Measurements from ENCODE around the gene ENTPD6.

The ENTPD6 gene

GRCh38 chr20:25221592-25222460 is 26.3 kb downstream of the ENTPD6 start:
- no peak for DNase-seq (ENCODE audit: extremely low read depth, low read depth)
- no peak for TF ChIP-seq CTCF (IDR thresholded peaks at IDR 0.05; ENCODE audit: low read depth, low read length)

GRCh38 chr20:25222461-25223178 is 27.1 kb downstream of the ENTPD6 start:
- TF ChIP-seq CTCF (IDR thresholded peaks at IDR 0.05; ENCODE audit: low read depth, low read length): no peak
- DNase-seq (ENCODE audit: extremely low read depth, low read depth): no peak

DNA sequence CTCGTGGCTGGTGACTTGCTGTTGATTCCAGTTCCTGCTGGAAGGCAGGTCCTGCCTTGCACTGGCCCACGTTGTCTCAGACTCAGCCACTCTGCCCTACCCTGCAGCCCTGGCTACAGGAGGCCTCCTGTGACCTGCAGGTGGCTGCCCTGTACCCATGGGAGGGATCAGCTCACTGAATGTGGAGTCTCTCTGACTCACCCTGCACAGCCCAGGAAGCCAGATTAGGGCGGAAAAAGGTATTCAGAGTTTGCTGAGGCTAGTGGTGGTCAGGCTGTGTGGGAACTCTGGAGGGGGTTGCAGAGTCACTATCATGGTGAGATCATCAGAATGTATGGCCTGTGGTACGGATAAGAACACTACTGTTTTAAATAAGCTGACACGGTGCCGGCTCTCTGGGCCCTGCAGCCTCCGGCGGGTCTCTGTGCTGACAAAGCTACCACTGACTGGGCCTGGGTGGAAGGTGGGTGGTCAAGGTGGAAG is 27.7 kb downstream of the ENTPD6 start:
- peak; percentile 18 for DNase-seq (ENCODE audit: extremely low read depth, low read depth)

DNA sequence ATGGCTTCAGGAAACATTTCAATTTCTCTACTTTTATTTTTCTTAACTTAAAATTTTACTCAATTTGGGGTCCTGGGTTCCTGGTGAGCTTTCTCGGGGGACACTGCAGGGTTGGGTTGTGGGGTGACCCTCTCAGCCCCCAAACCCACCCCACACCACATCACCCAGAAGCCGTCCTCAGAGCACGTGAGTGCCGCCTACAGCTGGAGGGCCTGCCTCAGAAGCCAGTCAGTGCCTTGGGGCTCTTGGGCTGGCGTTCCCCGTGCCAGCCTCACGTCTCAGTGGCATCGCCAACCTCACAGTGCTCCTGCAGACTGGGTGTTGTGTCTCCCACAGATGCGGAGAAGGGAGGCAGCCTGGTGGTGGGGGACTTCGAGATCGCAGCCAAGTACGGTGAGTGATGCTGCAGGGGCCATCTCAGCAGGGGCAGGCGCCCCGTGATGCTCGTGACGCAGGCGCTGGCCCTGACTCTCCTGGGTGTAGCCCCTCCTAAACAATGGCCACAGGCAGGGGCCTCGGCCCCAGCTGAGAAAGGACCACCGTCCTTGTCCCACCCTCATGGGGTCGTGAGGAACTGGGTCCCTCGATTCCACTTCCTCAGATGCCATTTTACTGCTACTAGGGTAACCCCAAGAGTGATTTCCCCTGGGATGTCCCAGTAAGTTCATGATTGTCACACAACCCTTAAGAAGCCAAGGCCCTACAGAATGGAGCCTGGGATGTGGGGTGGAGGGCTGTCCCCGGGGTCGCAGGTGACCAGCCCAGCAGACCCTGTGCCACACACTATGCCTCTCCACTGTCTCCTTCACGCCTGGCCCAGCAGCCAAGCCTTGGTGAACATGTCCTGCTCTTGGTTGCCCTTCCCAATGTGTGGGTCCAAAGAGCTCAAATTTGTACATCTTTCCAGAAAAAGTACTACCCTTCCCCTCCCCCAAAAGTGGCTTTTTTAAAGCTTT is 28.5 kb downstream of the ENTPD6 start:
- no peak for TF ChIP-seq CTCF (IDR thresholded peaks at IDR 0.05; ENCODE audit: low read depth, low read length)
- DNase-seq (ENCODE audit: extremely low read depth, low read depth): no peak

More for the DNA sequence above, 27.7 kb downstream of the ENTPD6 start:
- peak; percentile 16 for TF ChIP-seq CTCF (IDR thresholded peaks at IDR 0.05; ENCODE audit: low read depth, low read length)

- no peak for TF ChIP-seq CTCF (IDR thresholded peaks at IDR 0.05; ENCODE audit: low read depth, low read length)
- no peak for DNase-seq (ENCODE audit: extremely low read depth, low read depth)
Observed at GRCh38 chr20:25224941-25225340, 29.4 kb downstream of the ENTPD6 start.

GRCh38 chr20:25225642-25226432 is 30.3 kb downstream of the ENTPD6 start:
- no peak for TF ChIP-seq CTCF (IDR thresholded peaks at IDR 0.05; ENCODE audit: low read depth, low read length)
- DNase-seq (ENCODE audit: extremely low read depth, low read depth): no peak

All from AG09319 (cell line).